Heart left ventricle (tissue), 16 donors: Measurements from ENCODE around the gene SLC26A11. TPM values are rescaled to one million over a fixed set of nuclear protein-coding genes. Genes with fewer than 3 reads are reported as not detected.

ENCODE experiments used
- ATAC-seq, 4 donors: fragments of 200-7000 bp; cut with Tn5 transposase; one replicate each; pipeline ENCODE4 v1.9.1; 2020 to 2022; ENCODE audit warnings: moderate library complexity in 4 of 4, mild to moderate bottlenecking in 3 of 4, moderate number of reproducible peaks in 1 of 4
- DNase-seq, 5 donors: peaks; one replicate each; pipeline ENCODE4 v3.0.0-alpha.2; 2020
- H3K27ac ChIP-seq, 12 donors: fragments of 200-600 bp; sonication (generic) in 4 of 12; one replicate each; pipeline versions ENCODE4 v1.5.0 to v1.8.0; 2016 to 2022; ENCODE audit warnings: mild to moderate bottlenecking in 2 of 12
- H3K27me3 ChIP-seq, 9 donors: fragments of 200-600 bp; sonication (generic) in 2 of 9; one replicate each; pipeline versions ENCODE4 v1.5.1 to v1.8.0; 2016 to 2022; ENCODE audit warnings: mild to moderate bottlenecking in 3 of 9
- H3K36me3 ChIP-seq, 9 donors: fragments of 200-600 bp; sonication (generic) in 2 of 9; one replicate each; pipeline versions ENCODE4 v1.5.0 to v1.8.0; 2018 to 2022; ENCODE audit warnings: mild to moderate bottlenecking in 2 of 9
- H3K4me1 ChIP-seq, 12 donors: fragments of 200-600 bp; sonication (generic) in 4 of 12; one replicate each; pipeline versions ENCODE4 v1.5.0 to v1.8.0; 2016 to 2022; ENCODE audit warnings: mild to moderate bottlenecking in 3 of 12
- H3K4me3 ChIP-seq, 12 donors: fragments of 200-600 bp; sonication (generic) in 4 of 12; one replicate each; pipeline versions ENCODE4 v1.5.0 to v1.8.0; 2017 to 2022; ENCODE audit warnings: mild to moderate bottlenecking in 9 of 12, moderate library complexity in 4 of 12
- H3K9me3 ChIP-seq, 12 donors: fragments of 200-600 bp; sonication (generic) in 4 of 12; one replicate each; pipeline versions ENCODE4 v1.5.0 to v1.8.0; 2016 to 2022; ENCODE audit warnings: mild to moderate bottlenecking in 1 of 12
- POLR2A ChIP-seq, 2 donors: fragments of 450-650 bp; IDR thresholded peaks; one replicate each; pipeline ENCODE4 v1.6.1; 2017; ENCODE audit warnings: antibody characterized with exemption in 2 of 2, mild to moderate bottlenecking in 2 of 2, moderate library complexity in 2 of 2
- WGBS, 4 donors: extraction: QIAGEN DNeasy Blood & Tissue Kit in 2 of 4; methylation state at CpG; one replicate each; pipeline versions ENCODE4 v1.1.5 to v1.1.7; 2013 to 2018; 5-methylcytosine and 5-hydroxymethylcytosine counted together
- intact Hi-C, 10 donors: fragments of 100-400 bp; cut with DNase I; formaldehyde crosslinking; loops; one replicate each; pipeline versions ENCODE4 v1.11.1 to v1.14.2; 2022
- polyA plus RNA-seq, 2 donors: library from polyadenylated mRNA; stranded (reverse); fragments of 200-250 nt; gene quantifications; one replicate each; pipeline ENCODE4 v1.2.3, GENCODE V29; 2013
- total RNA-seq, 9 donors: library from RNA; depleted of rRNA in 2 of 9; stranded (reverse); fragments of >200 nt in 2 of 9; fragmentation: NEBNext Ultra II Directional in 3 of 9; extraction: Animal tissue kit (Norgen Biotek cat#: 25700) in 3 of 9; gene quantifications; one replicate each; pipeline versions ENCODE4 v1.1.0 to v1.2.4, GENCODE V29; 2016 to 2023
- TF ChIP-seq, protein P1 (sequence below), 12 donors: fragments of 200-600 bp; sonication (generic) in 4 of 12; IDR thresholded peaks; one replicate each; pipeline versions ENCODE4 v1.5.0 to v1.8.0; 2018 to 2022; ENCODE audit warnings: antibody characterized with exemption in 12 of 12, mild to moderate bottlenecking in 5 of 12
- donor health status: ischemic (EF 13 %, LVEDD 7.1; RV severe dilation, severe dysfunction).
- donor health status: healthy with polysubstance abuse.
- donor health status: DM: no; HTN: yes; CAD: no.
- donor health status: DM: no; HTN: no; CAD: no.
- donor health status: ischemic (EF 25% LVEDD 6.9; RV normal size, moderate dysfunction).
- donor health status: ischemic (EF 25% LVEDD 5.7; RV mildly dilated, moderate dysfunction).
- donor health status: healthy.
- donor health status: DM: yes; HTN: yes; CAD: no.
- donor health status: ischemic (EF 35%, LVEDD 5.7; RV mildly dilated, moderate dysfunction).
- donor health status: nonischemic (EF 11% LVEDD 7.7; RV severe dilation, severe dysfunction).
- donor health status: DM: yes; HTN: yes; CAD: no.
- donor health status: PGD.
- donor health status: ischemic (EF 29% LVEDD 5.4; RV normal size, mild dysfunction).
- donor health status: nonischemic (EF 23%, LVEDD 6.1; RV moderate dilation, normal function).

SLC26A11 gene
- total and polyA plus RNA-seq, 11 donors = 2.4 to 13.0 (median 4.1) TPM

DNA sequence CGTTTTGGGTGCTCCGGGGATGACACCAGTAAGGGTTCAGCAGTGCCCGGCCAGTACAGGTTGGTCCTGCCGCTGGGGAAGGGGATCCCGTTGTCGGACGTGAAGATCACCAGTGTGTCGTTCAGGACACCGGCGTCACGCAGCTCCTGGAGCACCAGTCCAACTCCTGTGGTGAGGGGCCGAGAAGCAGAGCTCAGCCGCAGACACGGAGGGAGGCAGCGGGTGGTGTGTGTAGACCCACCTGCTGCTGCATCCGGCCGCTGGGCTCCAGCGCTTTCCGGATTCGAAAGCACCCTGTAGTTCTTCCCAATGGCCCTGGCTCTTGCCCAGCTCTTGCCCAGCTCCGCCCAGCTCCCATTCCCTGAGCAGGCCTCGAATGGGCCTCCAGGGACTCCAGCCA, 8.1 kb upstream of the SLC26A11 start:
- Histone ChIP-seq H3K36me3 (peaks cover 0 to 91% (median 42%) of the 10 kb centered on the region in 9 donors), H3K4me3 (no peak overlapping the region), H3K4me1 (peaks cover 0 to 8% (median 0%) of the 10 kb centered on the region in 12 donors), H3K27me3 (no peaks in the 10 kb centered on the region), H3K27ac (no peak overlapping the region), H3K9me3 (no peaks in the 10 kb centered on the region)
- TF ChIP-seq POLR2A (IDR thresholded peaks at IDR 0.05) = no peak
- TF ChIP-seq, protein P1, sequence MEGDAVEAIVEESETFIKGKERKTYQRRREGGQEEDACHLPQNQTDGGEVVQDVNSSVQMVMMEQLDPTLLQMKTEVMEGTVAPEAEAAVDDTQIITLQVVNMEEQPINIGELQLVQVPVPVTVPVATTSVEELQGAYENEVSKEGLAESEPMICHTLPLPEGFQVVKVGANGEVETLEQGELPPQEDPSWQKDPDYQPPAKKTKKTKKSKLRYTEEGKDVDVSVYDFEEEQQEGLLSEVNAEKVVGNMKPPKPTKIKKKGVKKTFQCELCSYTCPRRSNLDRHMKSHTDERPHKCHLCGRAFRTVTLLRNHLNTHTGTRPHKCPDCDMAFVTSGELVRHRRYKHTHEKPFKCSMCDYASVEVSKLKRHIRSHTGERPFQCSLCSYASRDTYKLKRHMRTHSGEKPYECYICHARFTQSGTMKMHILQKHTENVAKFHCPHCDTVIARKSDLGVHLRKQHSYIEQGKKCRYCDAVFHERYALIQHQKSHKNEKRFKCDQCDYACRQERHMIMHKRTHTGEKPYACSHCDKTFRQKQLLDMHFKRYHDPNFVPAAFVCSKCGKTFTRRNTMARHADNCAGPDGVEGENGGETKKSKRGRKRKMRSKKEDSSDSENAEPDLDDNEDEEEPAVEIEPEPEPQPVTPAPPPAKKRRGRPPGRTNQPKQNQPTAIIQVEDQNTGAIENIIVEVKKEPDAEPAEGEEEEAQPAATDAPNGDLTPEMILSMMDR (IDR thresholded peaks at IDR 0.05) = no peak
- ATAC-seq (no peak), DNase-seq (peak in 1 of 5 donors; percentile 48)
- intact Hi-C loops = no loop called here
- 88 to 94% (median 93%) methylated on average over 21 to 22 of the region's 22 CpGs for WGBS, 4 donors

DNA sequence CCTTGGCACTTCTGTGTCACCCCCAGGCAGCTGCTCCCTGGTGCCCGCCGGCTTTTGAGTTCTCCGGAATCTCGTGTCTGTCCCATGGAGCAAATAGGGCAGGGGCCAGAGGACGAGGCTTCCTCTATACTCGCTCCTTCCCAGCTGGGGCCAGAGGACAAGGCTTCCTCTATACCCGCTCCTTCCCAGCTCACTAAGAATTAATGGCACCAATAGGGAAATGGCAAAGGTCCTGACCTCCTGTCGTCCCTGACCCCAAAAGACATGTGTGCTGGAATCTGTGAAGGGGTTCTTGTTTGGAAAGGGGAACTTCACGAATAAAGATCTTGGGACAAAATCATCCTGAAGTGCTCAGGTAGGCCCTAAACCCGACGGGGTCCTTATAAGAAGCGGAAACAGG, 7.7 kb upstream of the SLC26A11 start:
- intact Hi-C loops = no loop called here
- TF ChIP-seq, protein P1 (IDR thresholded peaks at IDR 0.05) = no peak
- TF ChIP-seq POLR2A (IDR thresholded peaks at IDR 0.05) = no peak
- Histone ChIP-seq H3K36me3 (peaks cover 0 to 95% (median 42%) of the 10 kb centered on the region in 9 donors), H3K27ac (no peak overlapping the region), H3K27me3 (no peaks in the 10 kb centered on the region), H3K9me3 (no peaks in the 10 kb centered on the region), H3K4me3 (no peak overlapping the region), H3K4me1 (peaks cover 0 to 8% (median 0%) of the 10 kb centered on the region in 12 donors)
- ATAC-seq (no peak), DNase-seq (no peak)
- WGBS, 4 donors = 89 to 94% (median 92%) methylated on average over 12 of the region's 12 CpGs

DNA sequence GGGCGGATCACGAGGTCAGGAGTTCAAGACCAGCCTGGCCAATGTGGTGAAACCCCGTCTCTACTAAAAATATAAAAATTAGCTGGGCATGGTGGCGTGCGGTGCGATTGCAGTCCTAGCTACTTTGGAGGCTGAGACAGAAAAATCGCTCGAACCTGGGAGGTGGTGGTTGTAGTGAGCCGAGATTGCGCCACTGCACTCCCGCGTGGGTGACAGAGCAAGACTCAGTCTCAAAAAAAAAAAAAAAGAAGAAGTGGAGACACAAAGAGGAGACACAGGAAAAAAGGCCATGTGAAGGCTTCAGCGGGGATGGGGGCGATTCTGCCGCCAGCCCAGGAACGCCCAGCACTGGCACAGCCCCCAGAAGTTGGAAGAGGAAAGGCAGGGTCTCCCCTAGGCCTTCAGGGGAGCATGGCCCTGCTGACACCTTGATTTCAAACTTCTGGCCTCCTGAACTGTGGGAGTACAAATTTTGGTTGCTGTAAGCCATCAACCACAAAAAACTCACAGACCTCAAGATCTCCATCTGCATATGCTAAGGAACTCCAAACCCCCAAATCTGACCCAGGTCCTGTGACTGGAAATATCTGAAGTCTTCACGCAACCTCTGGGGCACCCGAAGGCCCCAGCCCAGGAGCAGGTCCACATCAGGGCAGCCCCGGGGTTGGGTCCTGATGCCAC, 7.1 kb upstream of the SLC26A11 start:
- TF ChIP-seq, protein P1 (IDR thresholded peaks at IDR 0.05) = no peak
- no peak for TF ChIP-seq POLR2A (IDR thresholded peaks at IDR 0.05)
- no peak for ATAC-seq
- H3K9me3 ChIP-seq = no peaks in the 10 kb centered on the region
- 83 to 93% (median 91%) methylated on average over 19 of the region's 19 CpGs for WGBS, 4 donors
- no peak overlapping the region for H3K4me3 ChIP-seq
- intact Hi-C loops = no loop called here
- H3K27me3 ChIP-seq = no peaks in the 10 kb centered on the region
- H3K4me1 ChIP-seq = peaks cover 0 to 13% (median 0%) of the 10 kb centered on the region in 12 donors
- peaks cover 0 to 97% (median 42%) of the 10 kb centered on the region in 9 donors for H3K36me3 ChIP-seq
- peak overlapping the region in 1 of 12 donors; percentile 58 for H3K27ac ChIP-seq
- DNase-seq = peak in 1 of 5 donors; percentile 69

DNA sequence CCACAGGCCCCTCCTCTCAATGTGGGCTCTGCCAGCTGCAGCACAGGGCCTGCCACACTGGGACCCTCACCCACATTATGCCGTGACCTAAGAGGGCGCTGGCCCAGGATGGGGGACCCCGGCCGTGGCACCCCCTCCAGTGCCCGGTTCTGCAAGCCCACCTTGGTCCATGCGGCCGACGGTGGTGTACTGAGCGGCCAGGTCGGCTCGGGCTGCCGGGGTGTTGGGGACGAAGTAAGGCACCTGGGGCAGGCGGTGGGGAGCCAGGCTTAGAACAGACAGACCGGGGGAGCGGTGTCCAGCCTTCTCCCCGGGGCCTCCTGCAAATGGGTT, 6.6 kb upstream of the SLC26A11 start:
- 94 to 97% (median 97%) methylated on average over 14 to 17 of the region's 17 CpGs for WGBS, 4 donors
- ATAC-seq = no peak

More for the DNA sequence above, 6.6 kb upstream of the SLC26A11 start:
- TF ChIP-seq, protein P1 (IDR thresholded peaks at IDR 0.05) = no peak
- TF ChIP-seq POLR2A (IDR thresholded peaks at IDR 0.05) = no peak
- Histone ChIP-seq H3K27ac (peak overlapping the region in 1 of 12 donors; percentile 58), H3K4me3 (no peak overlapping the region), H3K9me3 (no peaks in the 10 kb centered on the region), H3K27me3 (no peaks in the 10 kb centered on the region), H3K36me3 (peaks cover 0 to 96% (median 42%) of the 10 kb centered on the region in 9 donors), H3K4me1 (peaks cover 0 to 18% (median 0%) of the 10 kb centered on the region in 12 donors)
- intact Hi-C loops = no loop called here
- peak in 1 of 5 donors; percentile 44 for DNase-seq
